ENCODE results near the gene LAPTM5.

The LAPTM5 gene

GRCh38 chr1:30743584-30744059 is 14.0 kb downstream of the LAPTM5 start:
- H3K9me3 ChIP-seq (ENCODE audit: low read length), result no peaks in the 10 kb centered on the region
- no peaks in the 10 kb centered on the region for H3K27me3 ChIP-seq (ENCODE audit: control insufficient read depth in 1 of 2, insufficient read depth in 2 of 2, low read length in 2 of 2)
- H3K36me3 ChIP-seq (ENCODE audit: insufficient read depth, low read length), result no peaks in the 10 kb centered on the region
- H3K9ac ChIP-seq (ENCODE audit: low read length), result no peak overlapping the region
- H3K27ac ChIP-seq (ENCODE audit: low read depth, low read length), result no peak overlapping the region
- no peaks in the 10 kb centered on the region for H3K4me1 ChIP-seq (ENCODE audit: insufficient read depth, low read length)
- no peak overlapping the region for H3K4me3 ChIP-seq (ENCODE audit: low read depth in 1 of 2, low read length in 2 of 2)

GRCh38 chr1:30742963-30743559 is 14.5 kb downstream of the LAPTM5 start:
- H3K9ac ChIP-seq (ENCODE audit: low read length), result no peak overlapping the region
- no peaks in the 10 kb centered on the region for H3K27me3 ChIP-seq (ENCODE audit: control insufficient read depth in 1 of 2, insufficient read depth in 2 of 2, low read length in 2 of 2)
- no peaks in the 10 kb centered on the region for H3K36me3 ChIP-seq (ENCODE audit: insufficient read depth, low read length)
- no peak overlapping the region for H3K27ac ChIP-seq (ENCODE audit: low read depth, low read length)
- H3K4me3 ChIP-seq (ENCODE audit: low read depth in 1 of 2, low read length in 2 of 2), result no peak overlapping the region
- no peaks in the 10 kb centered on the region for H3K4me1 ChIP-seq (ENCODE audit: insufficient read depth, low read length)
- H3K9me3 ChIP-seq (ENCODE audit: low read length), result no peaks in the 10 kb centered on the region

- H3K4me1 ChIP-seq (ENCODE audit: insufficient read depth, low read length), result no peaks in the 10 kb centered on the region
- H3K4me3 ChIP-seq (ENCODE audit: low read depth in 1 of 2, low read length in 2 of 2), result no peak overlapping the region
Measured at GRCh38 chr1:30742300-30742962, 15.1 kb downstream of the LAPTM5 start.

GRCh38 chr1:30741239-30741894 is 16.2 kb downstream of the LAPTM5 start:
- H3K9ac ChIP-seq (ENCODE audit: low read length), result no peak overlapping the region
- H3K27me3 ChIP-seq (ENCODE audit: control insufficient read depth in 1 of 2, insufficient read depth in 2 of 2, low read length in 2 of 2), result no peaks in the 10 kb centered on the region
- H3K4me1 ChIP-seq (ENCODE audit: insufficient read depth, low read length), result no peaks in the 10 kb centered on the region
- H3K9me3 ChIP-seq (ENCODE audit: low read length), result no peaks in the 10 kb centered on the region
- no peak overlapping the region for H3K4me3 ChIP-seq (ENCODE audit: low read depth in 1 of 2, low read length in 2 of 2)
- H3K27ac ChIP-seq (ENCODE audit: low read depth, low read length), result no peak overlapping the region
- no peaks in the 10 kb centered on the region for H3K36me3 ChIP-seq (ENCODE audit: insufficient read depth, low read length)

More at GRCh38 chr1:30742300-30742962, 15.1 kb downstream of the LAPTM5 start:
- Histone ChIP-seq H3K9me3 (ENCODE audit: low read length) (no peaks in the 10 kb centered on the region), H3K27ac (ENCODE audit: low read depth, low read length) (no peak overlapping the region), H3K9ac (ENCODE audit: low read length) (no peak overlapping the region), H3K36me3 (ENCODE audit: insufficient read depth, low read length) (no peaks in the 10 kb centered on the region), H3K27me3 (ENCODE audit: control insufficient read depth in 1 of 2, insufficient read depth in 2 of 2, low read length in 2 of 2) (no peaks in the 10 kb centered on the region)

GRCh38 chr1:30740251-30741238 is 17.0 kb downstream of the LAPTM5 start:
- H3K9ac ChIP-seq (ENCODE audit: low read length), result no peak overlapping the region
- no peaks in the 10 kb centered on the region for H3K27me3 ChIP-seq (ENCODE audit: control insufficient read depth in 1 of 2, insufficient read depth in 2 of 2, low read length in 2 of 2)
- no peak overlapping the region for H3K4me3 ChIP-seq (ENCODE audit: low read depth in 1 of 2, low read length in 2 of 2)
- H3K9me3 ChIP-seq (ENCODE audit: low read length), result no peaks in the 10 kb centered on the region
- no peaks in the 10 kb centered on the region for H3K36me3 ChIP-seq (ENCODE audit: insufficient read depth, low read length)
- H3K4me1 ChIP-seq (ENCODE audit: insufficient read depth, low read length), result no peaks in the 10 kb centered on the region
- no peak overlapping the region for H3K27ac ChIP-seq (ENCODE audit: low read depth, low read length)

GRCh38 chr1:30739601-30740000 is 18.0 kb downstream of the LAPTM5 start:
- H3K4me3 ChIP-seq (ENCODE audit: low read depth in 1 of 2, low read length in 2 of 2), result no peak overlapping the region
- H3K9me3 ChIP-seq (ENCODE audit: low read length), result no peaks in the 10 kb centered on the region
- H3K4me1 ChIP-seq (ENCODE audit: insufficient read depth, low read length), result no peaks in the 10 kb centered on the region
- H3K27me3 ChIP-seq (ENCODE audit: control insufficient read depth in 1 of 2, insufficient read depth in 2 of 2, low read length in 2 of 2), result no peaks in the 10 kb centered on the region
- H3K27ac ChIP-seq (ENCODE audit: low read depth, low read length), result no peak overlapping the region
- H3K36me3 ChIP-seq (ENCODE audit: insufficient read depth, low read length), result no peaks in the 10 kb centered on the region
- H3K9ac ChIP-seq (ENCODE audit: low read length), result no peak overlapping the region

GRCh38 chr1:30738715-30739559 is 18.6 kb downstream of the LAPTM5 start:
- H3K9ac ChIP-seq (ENCODE audit: low read length), result no peak overlapping the region
- no peaks in the 10 kb centered on the region for H3K4me1 ChIP-seq (ENCODE audit: insufficient read depth, low read length)
- no peak overlapping the region for H3K4me3 ChIP-seq (ENCODE audit: low read depth in 1 of 2, low read length in 2 of 2)
- no peaks in the 10 kb centered on the region for H3K36me3 ChIP-seq (ENCODE audit: insufficient read depth, low read length)
- no peaks in the 10 kb centered on the region for H3K9me3 ChIP-seq (ENCODE audit: low read length)
- no peaks in the 10 kb centered on the region for H3K27me3 ChIP-seq (ENCODE audit: control insufficient read depth in 1 of 2, insufficient read depth in 2 of 2, low read length in 2 of 2)
- no peak overlapping the region for H3K27ac ChIP-seq (ENCODE audit: low read depth, low read length)

GRCh38 chr1:30738040-30738714 is 19.4 kb downstream of the LAPTM5 start:
- H3K27me3 ChIP-seq (ENCODE audit: control insufficient read depth in 1 of 2, insufficient read depth in 2 of 2, low read length in 2 of 2), result no peaks in the 10 kb centered on the region
- H3K4me3 ChIP-seq (ENCODE audit: low read depth in 1 of 2, low read length in 2 of 2), result no peak overlapping the region
- H3K9ac ChIP-seq (ENCODE audit: low read length), result no peak overlapping the region
- no peaks in the 10 kb centered on the region for H3K36me3 ChIP-seq (ENCODE audit: insufficient read depth, low read length)
- no peak overlapping the region for H3K27ac ChIP-seq (ENCODE audit: low read depth, low read length)
- H3K9me3 ChIP-seq (ENCODE audit: low read length), result no peaks in the 10 kb centered on the region
- H3K4me1 ChIP-seq (ENCODE audit: insufficient read depth, low read length), result no peaks in the 10 kb centered on the region

GRCh38 chr1:30737357-30738039 is 20.1 kb downstream of the LAPTM5 start:
- no peak overlapping the region for H3K4me3 ChIP-seq (ENCODE audit: low read depth in 1 of 2, low read length in 2 of 2)
- no peak overlapping the region for H3K9ac ChIP-seq (ENCODE audit: low read length)
- H3K9me3 ChIP-seq (ENCODE audit: low read length), result no peaks in the 10 kb centered on the region
- no peaks in the 10 kb centered on the region for H3K4me1 ChIP-seq (ENCODE audit: insufficient read depth, low read length)
- no peak overlapping the region for H3K27ac ChIP-seq (ENCODE audit: low read depth, low read length)
- no peaks in the 10 kb centered on the region for H3K36me3 ChIP-seq (ENCODE audit: insufficient read depth, low read length)
- H3K27me3 ChIP-seq (ENCODE audit: control insufficient read depth in 1 of 2, insufficient read depth in 2 of 2, low read length in 2 of 2), result no peaks in the 10 kb centered on the region
